GM06990 (cell line): ENCODE results near the gene METRN.
A peak's percentile ranks its signal among the peaks of the same experiment; 100 is the strongest.

Experiments used
- DNase-seq: peaks from one replicate; pipeline ENCODE4 v3.0.0-alpha.2; 2011; ENCODE audit not compliant: insufficient read length; ENCODE audit errors: extremely low read depth
- H3K27me3 ChIP-seq: replicated peaks from 2 replicates; pipeline ENCODE4 v1.6.0; 2011; ENCODE audit warnings: low read length; ENCODE audit not compliant: control insufficient read depth, insufficient read depth
- H3K36me3 ChIP-seq: 2 replicates; pipeline ENCODE4 v1.5.1; 2011; ENCODE audit warnings: low read length; ENCODE audit not compliant: control insufficient read depth, insufficient read depth
- H3K4me3 ChIP-seq: replicated peaks from 2 replicates; pipeline ENCODE4 v1.5.1; 2011; ENCODE audit warnings: low read depth, mild to moderate bottlenecking, control low read depth, low read length
- TF ChIP-seq, protein P1 (sequence below): IDR thresholded peaks from 2 replicates; pipeline ENCODE4 v1.5.1; 2011; ENCODE audit warnings: low read length, control low read depth, mild to moderate bottlenecking, inconsistent platforms; ENCODE audit not compliant: insufficient read depth, poor library complexity, severe bottlenecking

The METRN gene

DNA sequence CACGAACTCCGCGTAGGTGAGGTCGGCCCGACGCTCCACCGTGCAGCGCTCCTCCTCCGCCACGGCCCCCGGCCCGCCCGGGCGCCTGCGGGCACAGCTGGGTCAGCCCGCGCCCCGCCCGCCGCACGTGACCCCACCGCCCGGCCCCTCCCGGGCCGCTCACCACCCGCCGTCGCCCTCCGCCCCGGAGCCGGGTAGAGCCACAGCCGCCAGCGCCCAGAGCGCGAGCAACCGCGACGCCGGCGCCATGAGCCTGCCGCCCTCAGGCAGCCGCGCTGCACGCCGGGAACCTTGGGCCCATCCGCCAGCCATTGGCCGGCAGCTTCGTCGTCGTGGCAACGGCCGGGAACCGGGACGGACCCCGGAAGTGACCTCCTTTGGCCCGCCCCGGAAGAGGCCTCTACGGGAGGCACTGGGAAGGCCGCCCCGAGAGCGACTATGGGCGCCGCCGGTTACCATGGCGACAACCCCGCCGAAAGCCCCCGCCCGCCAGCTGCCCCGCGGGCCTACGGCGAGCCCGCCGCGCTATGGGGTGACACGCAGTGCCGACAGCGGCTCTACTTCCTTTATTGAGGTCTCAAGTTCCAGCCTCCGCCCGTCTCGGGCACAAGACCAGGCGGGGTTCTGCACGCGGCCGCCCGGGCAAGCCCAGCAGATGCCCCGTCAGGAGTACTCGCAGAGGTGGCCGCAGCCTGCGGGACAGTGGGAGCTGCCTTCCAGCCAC, 30.7 kb upstream of the METRN start, which contains the start of gene JMJD8:
Gene JMJD8, minus strand, starts transcription at position 264 of the 724 bp plus-strand sequence. Its CDS starts 15 bp downstream, at position 249.
- peaks cover 37% of the 10 kb centered on the region for H3K36me3 ChIP-seq
- H3K4me3 ChIP-seq = peak within 1 kb of the TSS; percentile 77
- H3K27me3 ChIP-seq = no peaks in the 10 kb centered on the region
- TF ChIP-seq, protein P1, sequence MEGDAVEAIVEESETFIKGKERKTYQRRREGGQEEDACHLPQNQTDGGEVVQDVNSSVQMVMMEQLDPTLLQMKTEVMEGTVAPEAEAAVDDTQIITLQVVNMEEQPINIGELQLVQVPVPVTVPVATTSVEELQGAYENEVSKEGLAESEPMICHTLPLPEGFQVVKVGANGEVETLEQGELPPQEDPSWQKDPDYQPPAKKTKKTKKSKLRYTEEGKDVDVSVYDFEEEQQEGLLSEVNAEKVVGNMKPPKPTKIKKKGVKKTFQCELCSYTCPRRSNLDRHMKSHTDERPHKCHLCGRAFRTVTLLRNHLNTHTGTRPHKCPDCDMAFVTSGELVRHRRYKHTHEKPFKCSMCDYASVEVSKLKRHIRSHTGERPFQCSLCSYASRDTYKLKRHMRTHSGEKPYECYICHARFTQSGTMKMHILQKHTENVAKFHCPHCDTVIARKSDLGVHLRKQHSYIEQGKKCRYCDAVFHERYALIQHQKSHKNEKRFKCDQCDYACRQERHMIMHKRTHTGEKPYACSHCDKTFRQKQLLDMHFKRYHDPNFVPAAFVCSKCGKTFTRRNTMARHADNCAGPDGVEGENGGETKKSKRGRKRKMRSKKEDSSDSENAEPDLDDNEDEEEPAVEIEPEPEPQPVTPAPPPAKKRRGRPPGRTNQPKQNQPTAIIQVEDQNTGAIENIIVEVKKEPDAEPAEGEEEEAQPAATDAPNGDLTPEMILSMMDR = no peak
- DNase-seq = peak; percentile 97

DNA sequence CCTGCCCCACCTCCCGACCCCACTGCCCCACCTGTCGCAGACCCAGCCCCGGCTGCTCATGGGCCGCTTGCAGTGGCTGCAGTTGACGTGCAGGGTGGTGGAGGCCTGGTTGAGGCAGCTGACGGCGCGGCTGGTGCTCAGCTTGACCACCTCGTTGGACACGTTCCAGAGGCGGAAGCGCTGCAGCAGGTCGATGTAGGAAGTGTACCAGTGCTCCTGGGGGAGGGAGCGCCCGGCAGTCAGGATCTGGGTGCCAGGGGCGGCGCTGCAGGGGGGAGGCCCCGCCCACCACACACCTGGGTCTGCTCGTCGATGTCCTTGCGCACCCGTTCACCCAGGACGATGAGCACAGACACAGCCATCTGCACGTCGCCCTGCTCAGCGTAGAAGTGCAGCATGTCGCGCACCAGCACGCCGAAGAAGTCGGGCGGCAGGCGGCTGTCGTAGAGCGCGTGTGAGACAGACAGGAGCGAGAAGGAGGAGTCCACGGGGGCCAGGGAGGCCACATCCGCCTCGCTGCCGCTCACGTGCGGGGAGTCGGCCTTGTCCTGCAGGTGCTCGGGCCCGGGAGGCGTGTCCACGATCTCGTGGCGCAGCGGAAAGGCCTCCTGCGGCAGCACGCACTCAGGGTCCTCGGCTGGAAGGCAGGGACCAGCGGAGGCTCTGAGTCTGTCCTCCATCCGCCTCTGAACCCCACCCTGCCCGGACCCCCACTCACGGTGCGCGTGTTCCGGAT, 29.8 kb upstream of the METRN start:
- TF ChIP-seq, protein P1 = no peak
- Histone ChIP-seq H3K4me3 (no peak overlapping the region), H3K36me3 (peaks cover 37% of the 10 kb centered on the region), H3K27me3 (no peaks in the 10 kb centered on the region)
- DNase-seq = no peak

DNA sequence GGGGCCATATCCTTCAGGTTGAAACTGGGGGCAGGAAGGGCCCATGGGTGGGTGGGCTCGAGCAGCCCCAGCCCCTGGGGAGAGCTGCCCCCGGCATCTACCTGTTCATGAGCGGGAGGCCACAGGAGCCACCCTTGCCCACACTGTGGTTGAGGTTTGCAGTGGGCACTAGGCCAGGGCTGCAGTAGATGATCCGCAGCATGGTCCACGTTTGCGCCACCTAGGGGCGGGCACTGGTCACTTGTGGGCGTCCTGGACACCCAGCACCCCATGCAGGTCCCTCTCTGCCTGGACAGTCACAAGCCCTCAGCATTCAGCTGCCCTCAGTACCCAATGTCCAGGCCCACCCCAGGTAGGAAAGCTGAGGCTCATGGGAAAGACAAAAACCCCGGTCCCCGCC, 29.0 kb upstream of the METRN start:
- Histone ChIP-seq H3K4me3 (no peak overlapping the region), H3K36me3 (peaks cover 37% of the 10 kb centered on the region), H3K27me3 (no peaks in the 10 kb centered on the region)
- TF ChIP-seq, protein P1 = peak; percentile 11
- no peak for DNase-seq

DNA sequence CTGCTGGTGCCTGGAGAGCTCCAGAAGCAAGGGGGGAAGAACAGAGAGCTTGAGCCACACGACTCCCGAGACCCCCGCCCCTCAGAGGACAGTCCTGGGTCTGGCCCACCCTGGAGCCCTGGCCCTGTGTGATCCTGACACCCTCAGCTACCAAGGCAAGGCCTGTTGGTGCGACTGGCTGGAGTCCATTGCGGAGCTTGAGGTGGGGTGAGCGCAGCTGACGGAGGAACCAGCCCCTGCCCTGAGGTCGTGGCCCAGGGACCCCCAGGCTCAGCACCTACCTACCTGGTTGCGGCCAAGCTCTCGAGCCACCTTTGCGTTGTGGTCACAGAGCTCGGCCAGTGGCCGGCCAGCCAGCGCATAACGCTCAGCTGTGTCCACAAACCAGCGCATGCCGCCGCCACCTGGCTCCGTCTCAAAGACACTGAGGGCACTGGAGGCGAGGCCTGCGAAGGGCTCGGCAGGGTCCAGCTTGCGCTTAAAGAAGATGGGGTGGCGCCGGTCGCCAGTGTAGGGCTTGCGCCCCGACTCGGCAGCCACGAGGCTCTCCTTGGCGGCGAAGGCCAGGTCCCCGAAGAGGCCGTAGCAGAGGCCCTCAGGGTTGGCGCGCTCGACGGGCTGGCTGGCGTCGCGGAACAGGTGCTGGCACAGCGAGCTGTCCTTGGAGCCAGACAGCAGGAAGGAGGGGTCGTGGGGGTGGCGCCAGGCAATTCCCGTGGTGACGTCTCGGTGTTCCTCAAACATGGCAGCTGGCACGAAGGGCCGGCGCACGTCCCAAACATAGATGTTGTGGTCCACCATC, 28.3 kb upstream of the METRN start:
- TF ChIP-seq, protein P1 = no peak
- H3K4me3 ChIP-seq = no peak overlapping the region
- DNase-seq = no peak
- peaks cover 34% of the 10 kb centered on the region for H3K36me3 ChIP-seq
- no peaks in the 10 kb centered on the region for H3K27me3 ChIP-seq

DNA sequence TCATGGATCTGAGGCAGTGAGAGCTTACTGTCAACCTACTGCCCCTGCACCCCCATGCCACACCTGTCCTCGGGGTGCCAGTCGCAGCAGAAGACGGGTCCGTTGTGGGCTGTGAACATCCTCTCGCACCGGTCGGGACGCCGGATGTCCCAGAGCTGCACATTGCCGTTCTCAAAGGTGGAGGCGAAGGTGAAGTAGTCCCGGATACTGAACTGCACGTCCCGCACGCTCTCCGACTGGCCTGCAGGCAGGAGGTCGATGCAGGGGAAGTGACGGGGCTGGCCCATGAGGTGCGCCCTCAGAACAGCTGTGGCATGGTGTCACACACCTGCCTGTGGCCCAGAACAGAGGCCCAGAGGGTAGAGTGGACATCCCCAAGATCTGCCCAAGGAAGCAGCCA, 27.4 kb upstream of the METRN start:
- TF ChIP-seq, protein P1 = no peak
- Histone ChIP-seq H3K36me3 (peaks cover 26% of the 10 kb centered on the region), H3K4me3 (no peak overlapping the region), H3K27me3 (no peaks in the 10 kb centered on the region)
- DNase-seq = no peak
